ENCODE results near the gene HIBCH. TPM values are rescaled to one million over a fixed set of nuclear protein-coding genes. Genes with fewer than 3 reads are reported as not detected.

Gene HIBCH
- total and polyA plus RNA-seq, 2 of the 13 experiments (the other 11 are each of a cell fraction or from before 2014, with no cell fraction given): 18.8 to 49.5 TPM

GRCh38 chr2:190319555-190320498, at the start of gene HIBCH (continued):
- TF ChIP-seq ZBTB20 (CRISPR knock-in tag; IDR thresholded peaks at IDR 0.05; ENCODE audit: borderline replicate concordance, low read depth): peak; percentile 77; the same call in 1 of the 2 replicates
- TF ChIP-seq ZNF580 (CRISPR knock-in tag; IDR thresholded peaks at IDR 0.05; ENCODE audit: borderline replicate concordance, low read depth): peak; percentile 93
- no peak for TF ChIP-seq PBX3 (CRISPR knock-in tag; IDR thresholded peaks at IDR 0.05; ENCODE audit: borderline replicate concordance)
- TF ChIP-seq EZH2 (conservative IDR thresholded peaks at IDR 0.05; ENCODE audit: low read depth, low read length): no peak
- TF ChIP-seq HCFC1 (IDR thresholded peaks at IDR 0.05; ENCODE audit: low read depth, low read length): peak; percentile 55
- 0 out of 2 replicates have a peak, but pooled peaks have one; percentile 51 for TF ChIP-seq HNF4A (CRISPR knock-in tag; IDR thresholded peaks at IDR 0.05)
- peak; percentile 75 for TF ChIP-seq NR2C2 (CRISPR knock-in tag; IDR thresholded peaks at IDR 0.05; ENCODE audit: borderline replicate concordance)
- peak; percentile 92 for TF ChIP-seq BORCS8-MEF2B (CRISPR knock-in tag; IDR thresholded peaks at IDR 0.05)
- 0 out of 2 replicates have a peak, but pooled peaks have one; percentile 49 for TF ChIP-seq ZNF773 (CRISPR knock-in tag; IDR thresholded peaks at IDR 0.05; ENCODE audit: borderline replicate concordance)
- peak; percentile 63 for TF ChIP-seq MNT (IDR thresholded peaks at IDR 0.05)
- TF ChIP-seq ZNF577 (CRISPR knock-in tag; IDR thresholded peaks at IDR 0.05; ENCODE audit: borderline replicate concordance, low read depth): no peak
- TF ChIP-seq ZNF451 (CRISPR knock-in tag; IDR thresholded peaks at IDR 0.05): no peak
- TF ChIP-seq TBX3 (IDR thresholded peaks at IDR 0.05; ENCODE audit: borderline replicate concordance): no peak; the same call in 1 of the 2 replicates
- no peak for TF ChIP-seq MBD4 (IDR thresholded peaks at IDR 0.05; ENCODE audit: borderline replicate concordance, low read length)
- TF ChIP-seq CENPT (CRISPR knock-in tag; IDR thresholded peaks at IDR 0.05; ENCODE audit: low read depth): peak; percentile 20; the same call in 1 of the 2 replicates
- no peak for TF ChIP-seq AKNA (CRISPR knock-in tag; IDR thresholded peaks at IDR 0.05; ENCODE audit: borderline replicate concordance)
- no peak; the same call in 1 of the 2 replicates for TF ChIP-seq ARNTL (CRISPR knock-in tag; IDR thresholded peaks at IDR 0.05)
- TF ChIP-seq MTF2 (CRISPR knock-in tag; IDR thresholded peaks at IDR 0.05; ENCODE audit: borderline replicate concordance): peak; percentile 79; the same call in 1 of the 2 replicates
- no peak for TF ChIP-seq SRSF1 (optimal IDR thresholded peaks at IDR 0.05; ENCODE audit: low read depth, low read length)
- TF ChIP-seq FOXM1 (CRISPR knock-in tag; IDR thresholded peaks at IDR 0.05): no peak
- peak; percentile 82 for TF ChIP-seq NAIF1 (CRISPR knock-in tag; IDR thresholded peaks at IDR 0.05; ENCODE audit: borderline replicate concordance)
